ENCODE results near the gene PSPN. TPM values are rescaled to one million over a fixed set of nuclear protein-coding genes. Genes with fewer than 3 reads are reported as not detected.

The PSPN gene
- total and polyA plus RNA-seq, 2 of the 13 experiments (the other 11 are each of a cell fraction or from before 2014, with no cell fraction given) = 0.69 to 1.1 TPM

DNA sequence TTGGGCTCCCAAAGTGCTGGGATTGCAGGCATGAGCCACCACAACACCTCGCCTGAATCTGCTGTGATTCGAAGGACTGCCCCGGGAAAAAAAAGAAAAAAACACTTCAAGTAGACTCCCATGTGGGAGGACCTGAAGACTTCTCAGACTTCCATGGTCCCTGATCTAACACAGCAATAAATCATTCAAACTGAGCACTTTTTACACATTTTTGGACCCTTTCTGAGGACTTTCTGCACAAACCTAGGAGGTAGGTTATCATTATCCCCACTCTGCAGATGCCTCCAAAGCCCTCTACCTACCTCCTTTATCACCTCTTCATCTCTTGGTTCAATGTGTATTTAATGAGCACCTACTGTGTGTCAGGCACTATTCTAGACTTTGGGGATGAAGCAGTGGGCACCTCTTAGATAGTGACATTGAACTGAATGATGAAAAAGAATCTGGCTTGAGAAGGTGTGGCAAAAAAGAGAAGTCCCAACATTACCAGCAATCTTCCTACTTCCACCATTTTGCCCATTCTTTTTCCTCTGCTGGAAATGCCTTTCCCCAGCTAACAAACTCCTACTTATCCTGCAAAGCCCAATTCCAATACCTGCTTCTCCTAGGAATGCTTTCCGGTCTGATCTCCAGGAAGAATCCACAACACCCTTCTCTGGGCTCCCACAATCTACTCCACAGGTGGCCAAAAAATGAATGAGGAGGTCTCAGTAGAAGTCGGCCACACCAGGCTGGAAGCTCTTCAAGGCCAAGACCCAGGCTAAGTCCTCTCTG, 16.0 kb downstream of the PSPN start:
- Histone ChIP-seq H3K27ac (ENCODE audit: extremely low read length, insufficient read depth, low read length) (no peak overlapping the region), H3K4me1 (ENCODE audit: insufficient read depth, low read length) (peaks cover 27% of the 10 kb centered on the region), H3K4me2 (ENCODE audit: low read depth, low read length) (no peak overlapping the region), H3K4me3 (replicated peaks in 1 of 3; ENCODE audit: insufficient read depth in 1 of 3, low read depth in 2 of 3, low read length in 3 of 3) (no peak overlapping the region), H2AFZ (ENCODE audit: low read length) (no peak overlapping the region), H3K36me3 (replicated peaks in 1 of 2; ENCODE audit: control insufficient read depth in 1 of 2, insufficient read depth in 2 of 2, low read length in 2 of 2) (peaks cover 0 to 3% of the 10 kb centered on the region in 2 experiments; a peak in 1 of 5 replicates), H3K27me3 (ENCODE audit: control insufficient read depth in 1 of 2, insufficient read depth in 2 of 2, low read length in 2 of 2) (no peaks in the 10 kb centered on the region; a peak in 1 of 5 replicates), H4K20me1 (ENCODE audit: insufficient read depth, low read length) (no peaks in the 10 kb centered on the region), H3K9ac (ENCODE audit: insufficient read depth, low read depth, low read length) (no peak overlapping the region), H3K9me3 (ENCODE audit: low read length) (no peaks in the 10 kb centered on the region), H3K79me2 (ENCODE audit: insufficient read depth, low read length) (peaks cover 5% of the 10 kb centered on the region)
- TF ChIP-seq ZNF431 (CRISPR knock-in tag; IDR thresholded peaks at IDR 0.05; ENCODE audit: borderline replicate concordance, low read depth) (no peak), ATF6 (CRISPR knock-in tag; conservative IDR thresholded peaks at IDR 0.05) (no peak), AHR (CRISPR knock-in tag; IDR thresholded peaks at IDR 0.05) (no peak), BHLHE40 (IDR thresholded peaks at IDR 0.05; ENCODE audit: low read length) (no peak), ZSCAN5A (CRISPR knock-in tag; IDR thresholded peaks at IDR 0.05; ENCODE audit: borderline replicate concordance) (no peak), KLF11 (CRISPR knock-in tag; IDR thresholded peaks at IDR 0.05) (no peak), ZKSCAN1 (IDR thresholded peaks at IDR 0.05; ENCODE audit: low read length) (0 out of 2 replicates have a peak, but pooled peaks have one; percentile 47), DDIT3 (CRISPR knock-in tag; IDR thresholded peaks at IDR 0.05) (no peak)
- ATAC-seq (no peak), FAIRE-seq (no peak), DNase-seq (ENCODE audit: low spot score) (no peak)
- CTCF ChIA-PET (ENCODE audit: low intra/inter-chr PET ratio, low total read pairs) = no interaction called here
- 81% methylated on average over 5 of the region's 5 CpGs for WGBS (ENCODE audit: low lambda C conversion rate)
- in situ Hi-C loops (cut with HindIII; ENCODE audit: extremely low pct_ligation_motif_present, low pct_unique_long_range_greater_than_20kb) = no loop called here
- intact Hi-C loops (cut with micrococcal nuclease; ENCODE audit: unreplicated experiment) = no loop called here
- POLR2A ChIA-PET = interaction anchor here (2.2 to 5.0 kb wide), 2 partner anchors 12 to 65 kb away, joined by 13 to 80 read pairs; partner anchors contain the start of genes ALKBH7 and KHSRP
- no TSS peak for BruUV-seq (replicated peaks)

Data from HepG2 (cell line).